HG03196 (cell line): Measurements from ENCODE around the gene PHF21A.
"Not testable (repeated sequence)": the region's sequence is repeated elsewhere in the genome, so short reads cannot be mapped to it uniquely, and the experiment has no call there.

Experiments used
- ATAC-seq: cut with Tn5 transposase; IDR thresholded peaks from one replicate; pipeline ENCODE4 v1.9.1; 2021; ENCODE audit not compliant: unreplicated experiment

Gene PHF21A

GRCh38 chr11:46120346-46121300 lies 631 bp downstream of the PHF21A start:
- ATAC-seq: peak; percentile 2

GRCh38 chr11:46119352-46120216 lies 1.7 kb downstream of the PHF21A start:
- no peak for ATAC-seq

- no peak for ATAC-seq
Measured at GRCh38 chr11:46118702-46119351, 2.4 kb downstream of the PHF21A start.

- ATAC-seq: no peak
Measured at GRCh38 chr11:46117842-46118241, 3.4 kb downstream of the PHF21A start.

GRCh38 chr11:46116712-46117037 lies 4.6 kb downstream of the PHF21A start:
- not testable (repeated sequence) for ATAC-seq

GRCh38 chr11:46116007-46116711 lies 5.1 kb downstream of the PHF21A start:
- ATAC-seq: no peak

- no peak for ATAC-seq
Measured at GRCh38 chr11:46114961-46115360, 6.3 kb downstream of the PHF21A start.

GRCh38 chr11:46114378-46114777 lies 6.9 kb downstream of the PHF21A start:
- ATAC-seq: no peak

GRCh38 chr11:46112961-46113607 lies 8.2 kb downstream of the PHF21A start:
- peak; percentile 60 for ATAC-seq

- ATAC-seq: no peak
Measured at GRCh38 chr11:46108751-46109150, 12.5 kb downstream of the PHF21A start.

GRCh38 chr11:46107780-46108179 lies 13.5 kb downstream of the PHF21A start:
- no peak for ATAC-seq

GRCh38 chr11:46107408-46107718 lies 13.9 kb downstream of the PHF21A start:
- ATAC-seq: no peak

- no peak for ATAC-seq
Measured at GRCh38 chr11:46106530-46107407, 14.5 kb downstream of the PHF21A start.

- ATAC-seq: no peak
Measured at GRCh38 chr11:46105926-46106325, 15.3 kb downstream of the PHF21A start.

- no peak for ATAC-seq
Measured at GRCh38 chr11:46105134-46105628, 16.1 kb downstream of the PHF21A start.

GRCh38 chr11:46102843-46103242 lies 18.4 kb downstream of the PHF21A start:
- no peak for ATAC-seq

GRCh38 chr11:46100670-46101069 lies 20.6 kb downstream of the PHF21A start:
- peak; percentile 47 for ATAC-seq

GRCh38 chr11:46099963-46100316 lies 21.3 kb downstream of the PHF21A start:
- no peak for ATAC-seq

- no peak for ATAC-seq
Measured at GRCh38 chr11:46090375-46090774, 30.9 kb downstream of the PHF21A start.
